ENCODE measurements around the gene FGD4. TPM values are rescaled to one million over a fixed set of nuclear protein-coding genes. Genes with fewer than 3 reads are reported as not detected.

The FGD4 gene
- total and polyA plus RNA-seq, 9 of the 15 experiments (the other 6 are each of a cell fraction or from before 2014, with no cell fraction given), result 0.05 to 0.51 (median 0.27) TPM

- TF ChIP-seq, protein P1, sequence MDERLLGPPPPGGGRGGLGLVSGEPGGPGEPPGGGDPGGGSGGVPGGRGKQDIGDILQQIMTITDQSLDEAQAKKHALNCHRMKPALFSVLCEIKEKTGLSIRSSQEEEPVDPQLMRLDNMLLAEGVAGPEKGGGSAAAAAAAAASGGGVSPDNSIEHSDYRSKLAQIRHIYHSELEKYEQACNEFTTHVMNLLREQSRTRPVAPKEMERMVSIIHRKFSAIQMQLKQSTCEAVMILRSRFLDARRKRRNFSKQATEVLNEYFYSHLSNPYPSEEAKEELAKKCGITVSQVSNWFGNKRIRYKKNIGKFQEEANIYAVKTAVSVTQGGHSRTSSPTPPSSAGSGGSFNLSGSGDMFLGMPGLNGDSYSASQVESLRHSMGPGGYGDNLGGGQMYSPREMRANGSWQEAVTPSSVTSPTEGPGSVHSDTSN (CRISPR knock-in tag; IDR thresholded peaks at IDR 0.05; ENCODE audit: low read depth), result no peak
- TF ChIP-seq, protein P1 (tag; conservative IDR thresholded peaks at IDR 0.05; ENCODE audit: low read depth), result peak; percentile 79
- 0 out of 2 replicates have a peak, but pooled peaks have one; percentile 57 for TF ChIP-seq HMBOX1 (IDR thresholded peaks at IDR 0.05)
- TF ChIP-seq, protein P2, sequence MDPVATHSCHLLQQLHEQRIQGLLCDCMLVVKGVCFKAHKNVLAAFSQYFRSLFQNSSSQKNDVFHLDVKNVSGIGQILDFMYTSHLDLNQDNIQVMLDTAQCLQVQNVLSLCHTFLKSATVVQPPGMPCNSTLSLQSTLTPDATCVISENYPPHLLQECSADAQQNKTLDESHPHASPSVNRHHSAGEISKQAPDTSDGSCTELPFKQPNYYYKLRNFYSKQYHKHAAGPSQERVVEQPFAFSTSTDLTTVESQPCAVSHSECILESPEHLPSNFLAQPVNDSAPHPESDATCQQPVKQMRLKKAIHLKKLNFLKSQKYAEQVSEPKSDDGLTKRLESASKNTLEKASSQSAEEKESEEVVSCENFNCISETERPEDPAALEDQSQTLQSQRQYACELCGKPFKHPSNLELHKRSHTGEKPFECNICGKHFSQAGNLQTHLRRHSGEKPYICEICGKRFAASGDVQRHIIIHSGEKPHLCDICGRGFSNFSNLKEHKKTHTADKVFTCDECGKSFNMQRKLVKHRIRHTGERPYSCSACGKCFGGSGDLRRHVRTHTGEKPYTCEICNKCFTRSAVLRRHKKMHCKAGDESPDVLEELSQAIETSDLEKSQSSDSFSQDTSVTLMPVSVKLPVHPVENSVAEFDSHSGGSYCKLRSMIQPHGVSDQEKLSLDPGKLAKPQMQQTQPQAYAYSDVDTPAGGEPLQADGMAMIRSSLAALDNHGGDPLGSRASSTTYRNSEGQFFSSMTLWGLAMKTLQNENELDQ (CRISPR knock-in tag; IDR thresholded peaks at IDR 0.05; ENCODE audit: borderline replicate concordance), result no peak
- TF ChIP-seq SMAD1 (IDR thresholded peaks at IDR 0.05; ENCODE audit: low read depth, low read length, partially characterized antibody), result no peak
- TF ChIP-seq KDM2B (CRISPR knock-in tag; IDR thresholded peaks at IDR 0.05), result no peak
- TF ChIP-seq, protein P3, sequence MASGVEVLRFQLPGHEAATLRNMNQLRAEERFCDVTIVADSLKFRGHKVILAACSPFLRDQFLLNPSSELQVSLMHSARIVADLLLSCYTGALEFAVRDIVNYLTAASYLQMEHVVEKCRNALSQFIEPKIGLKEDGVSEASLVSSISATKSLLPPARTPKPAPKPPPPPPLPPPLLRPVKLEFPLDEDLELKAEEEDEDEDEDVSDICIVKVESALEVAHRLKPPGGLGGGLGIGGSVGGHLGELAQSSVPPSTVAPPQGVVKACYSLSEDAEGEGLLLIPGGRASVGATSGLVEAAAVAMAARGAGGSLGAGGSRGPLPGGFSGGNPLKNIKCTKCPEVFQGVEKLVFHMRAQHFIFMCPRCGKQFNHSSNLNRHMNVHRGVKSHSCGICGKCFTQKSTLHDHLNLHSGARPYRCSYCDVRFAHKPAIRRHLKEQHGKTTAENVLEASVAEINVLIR (CRISPR knock-in tag; IDR thresholded peaks at IDR 0.05), result no peak
- no peak for TF ChIP-seq TFAP4 (CRISPR knock-in tag; IDR thresholded peaks at IDR 0.05; ENCODE audit: borderline replicate concordance)
- no peak for TF ChIP-seq GABPB1 (CRISPR knock-in tag; IDR thresholded peaks at IDR 0.05)
- peak in 1 of 2 experiments; percentile 33; a peak in 1 of 4 replicates for TF ChIP-seq TRIM24 (IDR thresholded peaks at IDR 0.05)
- no peak for TF ChIP-seq ILF3 (IDR thresholded peaks at IDR 0.05; ENCODE audit: borderline replicate concordance)
- no peak for TF ChIP-seq ZNF695 (CRISPR knock-in tag; IDR thresholded peaks at IDR 0.05)
- TF ChIP-seq HNRNPK (IDR thresholded peaks at IDR 0.05; ENCODE audit: low read depth, low read length, poor library complexity, severe bottlenecking), result no peak
- no peak for TF ChIP-seq ZNF197 (CRISPR knock-in tag; IDR thresholded peaks at IDR 0.05; ENCODE audit: low read depth)
- TF ChIP-seq ETV1 (tag; conservative IDR thresholded peaks at IDR 0.05; ENCODE audit: low read depth), result no peak
- no peak for TF ChIP-seq ZNF354B (CRISPR knock-in tag; IDR thresholded peaks at IDR 0.05)
- TF ChIP-seq RFX5 (IDR thresholded peaks at IDR 0.05; ENCODE audit: low read depth, low read length), result no peak
- TF ChIP-seq RAD21 (CRISPR knock-in tag; conservative IDR thresholded peaks at IDR 0.05 in 1 of 2, IDR thresholded peaks at IDR 0.05 in 1 of 2), result no peak
- TF ChIP-seq STAG1 (CRISPR knock-in tag; IDR thresholded peaks at IDR 0.05; ENCODE audit: borderline replicate concordance), result no peak
These were observed 116.9 kb downstream of the FGD4 start (continued) for GRCh38 chr12:32516230-32516629.

All from K562 (cell line).